NCI-H187 (cell line): ENCODE results near the gene CREB5.

Experiments
- DNase-seq, 2 experiments: peaks; one replicate each; lab custom pipeline; 2025; lab: John Stamatoyannopoulos, UW

The CREB5 gene

GRCh38 chr7:28856656-28857055, 444.3 kb downstream of the CREB5 start:
- DNase-seq: no peak

DNA sequence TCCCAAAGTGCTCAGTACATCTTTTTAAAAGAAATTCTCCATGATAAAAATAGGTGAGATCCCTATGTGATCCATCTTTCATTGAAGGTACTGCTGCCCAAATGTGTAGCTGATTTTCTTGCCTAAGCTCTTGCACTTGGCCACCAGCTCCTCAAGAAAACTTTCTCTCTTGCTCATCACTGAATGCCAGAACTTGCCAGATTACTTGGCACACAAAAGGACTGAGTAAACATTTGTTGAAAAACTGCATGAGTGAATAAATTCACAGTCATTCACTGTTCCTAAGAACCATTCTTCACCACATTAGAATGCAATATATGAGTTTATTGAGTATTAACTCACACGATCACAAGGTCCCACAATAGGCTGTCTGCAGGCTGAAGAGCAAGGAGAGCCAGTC, 445.9 kb downstream of the CREB5 start:
- DNase-seq: no peak

DNA sequence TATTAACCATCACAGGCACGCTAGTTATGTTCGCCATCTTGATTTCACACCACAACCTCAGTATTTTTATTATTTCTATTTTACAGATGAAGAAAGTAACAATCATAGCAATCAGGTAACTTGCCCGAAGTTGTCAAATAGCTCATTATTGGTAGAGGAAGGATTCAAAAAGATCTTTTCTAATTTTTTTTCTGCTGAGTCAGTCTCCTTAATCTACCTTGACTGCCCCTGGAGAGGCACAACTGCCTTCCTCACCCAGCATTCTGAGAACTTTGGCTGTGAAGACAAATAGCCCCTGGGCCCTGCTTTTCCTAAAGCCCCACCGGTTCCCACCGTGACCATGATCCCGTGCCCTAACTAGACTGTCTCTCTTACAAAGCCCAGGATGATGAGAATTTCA, 446.6 kb downstream of the CREB5 start:
- no peak for DNase-seq

- no peak for DNase-seq
Measured at GRCh38 chr7:28861825-28862224, 449.5 kb downstream of the CREB5 start.

DNA sequence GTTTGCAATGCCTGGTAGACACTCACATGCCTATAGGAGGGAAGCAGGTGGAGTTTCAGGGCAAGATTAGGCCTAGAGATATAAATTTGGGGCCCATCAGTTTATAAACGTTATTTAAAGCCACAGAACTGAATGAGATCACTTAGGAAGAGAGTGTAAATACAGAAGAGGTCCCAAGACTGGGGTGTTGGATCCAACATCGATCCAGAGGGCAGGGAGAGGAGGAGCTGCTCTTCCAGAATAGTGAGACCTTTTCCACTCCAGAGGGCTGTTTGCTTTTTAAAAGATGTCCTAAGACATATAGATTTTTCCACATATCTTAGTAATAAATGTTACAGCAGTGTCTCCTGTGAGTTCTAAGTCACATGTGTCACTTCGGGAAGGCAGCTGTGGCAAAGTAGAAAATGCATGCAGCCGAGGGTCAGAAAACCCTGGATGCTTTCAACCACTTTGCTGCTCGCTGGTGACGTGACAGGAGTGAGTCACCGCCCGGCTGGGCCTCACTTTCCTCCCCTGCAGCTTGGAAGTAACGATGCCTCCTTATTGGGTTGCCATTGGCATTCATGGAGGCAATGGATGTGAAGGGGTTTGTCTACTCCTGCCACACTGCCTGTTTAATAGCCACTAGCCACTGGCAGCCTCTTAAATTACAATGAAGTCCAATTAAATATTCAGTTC, 450.4 kb downstream of the CREB5 start:
- no peak for DNase-seq

DNA sequence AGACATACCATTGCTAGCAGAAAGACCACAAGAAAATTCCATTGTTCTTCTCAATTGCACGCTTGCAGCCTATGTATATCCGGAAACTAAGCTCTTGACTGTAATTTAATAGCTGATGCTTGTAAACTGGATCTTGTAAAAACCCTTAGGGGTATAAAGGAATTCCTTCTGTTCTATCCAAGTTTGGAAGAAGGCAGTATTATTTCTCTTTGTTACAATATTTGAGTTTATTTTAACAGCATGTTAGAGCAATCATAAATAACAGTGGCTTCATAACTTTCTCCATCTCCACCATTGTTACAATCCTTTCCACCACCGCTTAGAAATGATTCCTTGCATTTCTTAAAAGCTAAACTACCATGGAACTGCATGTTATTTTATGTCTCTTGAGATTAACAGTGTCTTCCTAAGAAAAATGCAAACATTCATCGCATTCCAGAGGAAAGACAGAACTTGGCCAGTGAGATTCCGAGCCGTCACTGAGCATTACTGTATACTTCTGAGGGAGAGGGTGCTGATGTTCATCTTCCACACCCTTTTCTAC, 453.4 kb downstream of the CREB5 start:
- DNase-seq: no peak

GRCh38 chr7:28868712-28869111, 456.4 kb downstream of the CREB5 start:
- no peak for DNase-seq

DNA sequence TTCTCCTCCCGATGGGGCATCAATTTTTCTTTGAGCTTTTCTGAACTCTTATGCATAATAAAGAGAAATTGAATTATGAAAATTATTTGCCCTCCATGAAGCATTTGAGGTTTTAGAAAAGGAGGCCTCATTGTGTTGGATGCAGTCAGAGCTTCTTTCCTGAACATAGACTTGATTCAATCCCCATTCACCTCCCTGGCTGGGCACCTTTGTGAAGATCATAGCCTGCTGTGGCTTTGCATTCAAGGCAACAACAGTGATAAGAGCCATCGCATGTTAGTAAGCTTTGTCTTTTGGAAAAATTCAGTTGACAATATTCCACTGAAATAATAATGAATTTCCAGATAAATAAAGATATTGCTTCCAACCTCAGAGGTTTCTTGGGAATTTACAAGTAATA, 458.8 kb downstream of the CREB5 start:
- DNase-seq: no peak

DNA sequence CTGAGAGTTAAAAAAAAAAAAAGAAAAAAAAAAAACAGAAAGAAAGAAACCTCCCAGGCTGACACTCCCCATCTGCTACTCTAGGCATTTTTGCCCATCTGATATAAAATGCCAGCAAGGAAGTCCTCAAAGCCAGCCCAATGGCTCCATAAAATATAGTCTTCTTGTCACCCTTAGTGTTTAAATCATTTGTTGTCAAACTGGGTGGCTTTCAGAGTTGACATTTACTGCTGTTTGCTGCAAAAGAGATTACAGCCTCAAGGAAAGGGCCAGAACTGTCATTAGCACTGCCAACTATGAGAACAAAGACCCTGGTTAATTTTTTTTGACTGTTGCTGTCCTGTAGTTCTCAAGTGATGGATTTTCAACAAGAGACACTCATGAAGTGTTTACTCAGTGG, 459.3 kb downstream of the CREB5 start:
- no peak for DNase-seq

DNA sequence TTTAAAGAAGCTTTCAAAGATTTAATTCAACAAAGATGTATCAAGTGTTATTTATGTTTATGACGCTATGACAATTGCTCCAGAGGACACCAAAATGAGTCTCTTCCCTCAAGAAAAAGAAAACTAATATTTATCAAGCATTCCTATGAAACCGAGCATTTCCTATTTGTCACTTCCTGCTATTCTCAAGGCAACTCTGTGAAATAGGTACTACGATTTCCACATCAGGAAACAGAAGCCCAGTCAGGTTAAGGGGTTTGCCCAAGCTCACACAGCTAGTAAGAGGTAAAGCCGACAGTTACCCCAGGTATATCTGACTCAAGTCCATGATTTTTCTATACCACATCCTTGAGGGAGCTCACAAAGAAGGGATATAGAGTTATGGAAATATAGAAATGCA, 459.9 kb downstream of the CREB5 start:
- DNase-seq: no peak

DNA sequence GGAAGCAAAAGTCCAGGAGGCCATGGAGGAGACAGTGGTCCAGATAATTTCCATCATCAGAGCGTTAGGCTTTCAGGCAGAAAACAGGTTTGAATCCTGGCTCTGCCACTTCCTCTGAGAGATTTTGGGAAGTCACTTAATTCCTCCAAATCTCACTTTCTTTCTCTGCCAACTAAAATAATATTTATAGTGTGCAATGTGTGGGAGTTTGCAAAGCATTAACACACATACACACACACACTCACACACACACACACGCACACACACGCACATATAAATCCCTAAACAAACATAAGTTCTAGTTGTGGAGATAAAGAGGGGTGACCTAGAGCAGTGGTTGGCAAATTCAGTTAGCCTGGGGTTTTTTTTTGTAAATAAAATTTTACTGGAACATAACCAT, 461.0 kb downstream of the CREB5 start:
- DNase-seq: no peak

DNA sequence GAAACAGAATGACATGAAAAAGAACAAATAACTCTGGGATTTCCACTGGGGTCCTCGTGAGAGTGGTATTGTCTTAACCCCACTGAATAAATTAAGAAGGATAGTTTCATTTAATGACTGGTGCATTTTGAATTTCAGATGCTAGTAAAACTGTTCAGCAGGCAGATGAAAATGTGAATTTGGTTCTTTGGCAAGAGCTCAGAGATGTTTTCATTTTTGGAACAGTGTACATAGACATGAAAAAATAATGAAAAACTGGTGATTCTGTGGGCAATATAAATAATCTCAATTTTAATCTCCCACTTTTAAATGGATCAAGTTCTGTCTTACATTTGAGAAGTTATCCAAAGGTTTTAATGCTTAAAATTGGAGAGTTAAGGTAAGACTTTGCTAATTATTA, 461.7 kb downstream of the CREB5 start:
- DNase-seq: no peak
